Lung (tissue), 12 donors: Measurements from ENCODE around the gene STARD13. TPM values are rescaled to one million over a fixed set of nuclear protein-coding genes. Genes with fewer than 3 reads are reported as not detected.

Experiments used
- ATAC-seq: fragments of 200-7000 bp; cut with Tn5 transposase; one replicate; pipeline ENCODE4 v1.9.1; 2020; ENCODE audit warnings: moderate number of reproducible peaks; ENCODE audit not compliant: insufficient read depth, low FRiP score
- DNase-seq, 3 donors: peaks; one replicate each; pipeline ENCODE4 v3.0.0-alpha.2; 2013 to 2017
- H3K27ac ChIP-seq, 2 donors: one replicate each; pipeline ENCODE4 v1.5.1; 2013; ENCODE audit warnings: mild to moderate bottlenecking in 2 of 2, moderate library complexity in 2 of 2, control low read depth in 1 of 2, inconsistent platforms in 1 of 2, low read depth in 1 of 2, low read length in 1 of 2
- H3K27me3 ChIP-seq, 3 donors: one replicate each; pipeline ENCODE4 v1.5.1; 2013; ENCODE audit warnings: low read length in 2 of 3; ENCODE audit not compliant: control insufficient read depth in 3 of 3, insufficient read depth in 3 of 3
- H3K36me3 ChIP-seq, 4 donors: one replicate each; pipeline ENCODE4 v1.5.1; 2013; ENCODE audit warnings: low read length in 4 of 4, mild to moderate bottlenecking in 1 of 4, moderate library complexity in 1 of 4; ENCODE audit not compliant: control insufficient read depth in 4 of 4, insufficient read depth in 4 of 4
- H3K4me1 ChIP-seq, 5 donors: one replicate each; pipeline ENCODE4 v1.5.1; 2013; ENCODE audit warnings: low read length in 5 of 5, mild to moderate bottlenecking in 2 of 5, moderate library complexity in 1 of 5; ENCODE audit not compliant: control insufficient read depth in 5 of 5, insufficient read depth in 5 of 5
- H3K4me3 ChIP-seq: one replicate; pipeline ENCODE4 v1.5.1; 2013; ENCODE audit warnings: mild to moderate bottlenecking, control low read depth, moderate library complexity
- H3K9ac ChIP-seq, 2 donors: one replicate each; pipeline ENCODE4 v1.5.1; 2013; ENCODE audit warnings: low read length in 2 of 2, control low read depth in 1 of 2; ENCODE audit not compliant: insufficient read depth in 1 of 2
- H3K9me3 ChIP-seq, 4 donors: one replicate each; pipeline ENCODE4 v1.5.1; 2013; ENCODE audit warnings: low read length in 3 of 4, mild to moderate bottlenecking in 1 of 4, moderate library complexity in 1 of 4; ENCODE audit not compliant: control insufficient read depth in 4 of 4, insufficient read depth in 3 of 4
- CTCF ChIP-seq: IDR thresholded peaks from 2 replicates; pipeline ENCODE4 v1.5.1; 2012; ENCODE audit warnings: mild to moderate bottlenecking; ENCODE audit errors: control extremely low read depth, extremely low read depth
- WGBS, 2 donors: extraction: QIAGEN DNeasy Blood & Tissue Kit; methylation state at CpG; one replicate each; pipeline ENCODE4 v1.1.7; 2013; 5-methylcytosine and 5-hydroxymethylcytosine counted together
- polyA plus RNA-seq, 2 donors: library from polyadenylated mRNA; stranded (reverse); fragments of 200-250 nt; gene quantifications; one replicate each; pipeline ENCODE4 v1.2.1, GENCODE V29; 2013
- total RNA-seq, 2 donors: library from RNA; depleted of rRNA in 1 of 2; stranded (reverse); fragments of >200 nt in 1 of 2; gene quantifications; one replicate each; pipeline ENCODE4 v1.2.1, GENCODE V29; 2014 to 2021
- donor health status: control.
- donor health status: control.
- donor health status: Bipolar disorder and iron deficiency.
- donor health status: healthy.
- donor health status: DM: yes; HTN: yes; CAD: no.

The STARD13 gene
- total and polyA plus RNA-seq, 4 donors, result 7.9 to 91.6 (median 29.7) TPM

- ATAC-seq, result no peak
- H3K4me1 ChIP-seq, result peaks cover 14 to 55% (median 49%) of the 10 kb centered on the region in 5 donors
- H3K9ac ChIP-seq, result no peak overlapping the region
- H3K4me3 ChIP-seq, result no peak overlapping the region
- no peaks in the 10 kb centered on the region for H3K9me3 ChIP-seq
- H3K36me3 ChIP-seq, result no peaks in the 10 kb centered on the region
- no peak for TF ChIP-seq CTCF
- DNase-seq, result no peak
- H3K27me3 ChIP-seq, result no peaks in the 10 kb centered on the region
- WGBS, 2 donors, result 90 to 96% methylated on average over 2 of the region's 2 CpGs
- H3K27ac ChIP-seq, result no peak overlapping the region
Observed at GRCh38 chr13:33210090-33210489, 75.5 kb downstream of the STARD13 start.

GRCh38 chr13:33208290-33209220, 77.0 kb downstream of the STARD13 start:
- H3K9me3 ChIP-seq, result no peaks in the 10 kb centered on the region
- H3K36me3 ChIP-seq, result no peaks in the 10 kb centered on the region
- no peak for TF ChIP-seq CTCF
- no peak for ATAC-seq
- no peaks in the 10 kb centered on the region for H3K27me3 ChIP-seq
- H3K4me3 ChIP-seq, result no peak overlapping the region
- peaks cover 12 to 49% (median 40%) of the 10 kb centered on the region in 5 donors for H3K4me1 ChIP-seq
- H3K9ac ChIP-seq, result no peak overlapping the region
- DNase-seq, result peak in 1 of 3 donors; percentile 49
- WGBS, 2 donors, result 77 to 82% methylated on average over 6 of the region's 6 CpGs
- peak overlapping the region in 1 of 2 donors; percentile 76 for H3K27ac ChIP-seq

DNA sequence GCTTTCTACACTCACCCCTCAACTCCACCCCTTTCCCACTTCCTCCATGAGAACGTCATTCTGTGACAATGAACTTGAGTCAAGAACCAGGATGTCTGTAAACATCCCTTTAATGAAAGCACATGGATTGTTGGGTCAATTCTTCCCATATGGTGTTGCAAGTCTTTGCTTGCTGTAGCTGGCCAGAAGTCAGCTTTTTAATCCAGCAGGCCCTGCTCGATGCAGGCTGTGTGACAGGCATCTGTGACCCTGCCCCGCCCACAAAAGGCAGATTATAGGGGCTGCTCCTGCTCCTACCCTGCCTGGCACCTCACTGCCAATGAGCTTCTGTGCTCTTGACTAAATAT, 78.0 kb downstream of the STARD13 start:
- peaks cover 12 to 44% (median 39%) of the 10 kb centered on the region in 5 donors for H3K4me1 ChIP-seq
- no peaks in the 10 kb centered on the region for H3K9me3 ChIP-seq
- no peak for TF ChIP-seq CTCF
- H3K9ac ChIP-seq, result peak overlapping the region in 1 of 2 donors; percentile 52
- no peaks in the 10 kb centered on the region for H3K36me3 ChIP-seq
- H3K4me3 ChIP-seq, result no peak overlapping the region
- DNase-seq, result peak; percentile 60 to 94 (median 90)
- no peaks in the 10 kb centered on the region for H3K27me3 ChIP-seq
- H3K27ac ChIP-seq, result peak overlapping the region; percentile 56
- ATAC-seq, result no peak
- WGBS, 2 donors, result 34 to 44% methylated on average over 3 of the region's 3 CpGs
